ENCODE results near the gene KDM8.

GRCh38 chr16:27257271-27257670 is 53.9 kb downstream of the KDM8 start:
- TF ChIP-seq CTCF (IDR thresholded peaks at IDR 0.05) (no peak), POLR2A (IDR thresholded peaks at IDR 0.05) (no peak), POLR2AphosphoS5 (IDR thresholded peaks at IDR 0.05) (no peak), EP300 (IDR thresholded peaks at IDR 0.05; ENCODE audit: low read depth) (no peak)

Measured in transverse colon (tissue), 4 donors.